Measurements from ENCODE around the gene CFAP74. TPM values are rescaled to one million over a fixed set of nuclear protein-coding genes. Genes with fewer than 3 reads are reported as not detected.

CFAP74 gene
- total and polyA plus RNA-seq, 9 of the 15 experiments (the other 6 are each of a cell fraction or from before 2014, with no cell fraction given): 0.03 to 0.15 (median 0.05) TPM; not detected in 6

DNA sequence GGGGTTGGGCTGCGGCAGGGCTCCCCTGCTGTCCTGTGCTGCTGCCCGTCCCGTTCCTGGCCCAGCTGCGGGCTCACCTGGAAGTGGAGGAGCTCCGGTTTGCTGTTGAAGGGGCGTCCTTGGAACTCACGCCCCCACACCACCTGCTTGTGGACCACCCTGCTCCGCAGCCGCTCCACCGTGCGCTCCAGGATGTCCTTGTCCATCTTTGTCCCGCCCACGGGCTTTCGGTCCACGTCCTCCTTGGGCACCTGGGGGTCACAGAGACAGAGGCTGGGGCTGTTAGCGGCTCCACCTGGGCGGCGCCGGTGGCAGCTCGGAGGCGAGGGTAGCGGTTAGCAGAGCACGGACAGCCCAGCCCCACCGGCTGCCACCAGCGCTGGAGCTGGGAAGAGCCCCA, 38.8 kb downstream of the CFAP74 start (continued):
- TF ChIP-seq, protein P1, sequence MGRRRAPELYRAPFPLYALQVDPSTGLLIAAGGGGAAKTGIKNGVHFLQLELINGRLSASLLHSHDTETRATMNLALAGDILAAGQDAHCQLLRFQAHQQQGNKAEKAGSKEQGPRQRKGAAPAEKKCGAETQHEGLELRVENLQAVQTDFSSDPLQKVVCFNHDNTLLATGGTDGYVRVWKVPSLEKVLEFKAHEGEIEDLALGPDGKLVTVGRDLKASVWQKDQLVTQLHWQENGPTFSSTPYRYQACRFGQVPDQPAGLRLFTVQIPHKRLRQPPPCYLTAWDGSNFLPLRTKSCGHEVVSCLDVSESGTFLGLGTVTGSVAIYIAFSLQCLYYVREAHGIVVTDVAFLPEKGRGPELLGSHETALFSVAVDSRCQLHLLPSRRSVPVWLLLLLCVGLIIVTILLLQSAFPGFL (CRISPR knock-in tag; IDR thresholded peaks at IDR 0.05): no peak
- no peak for TF ChIP-seq TEAD4 (IDR thresholded peaks at IDR 0.05; ENCODE audit: low read length)
- TF ChIP-seq TEAD4 (CRISPR knock-in tag; IDR thresholded peaks at IDR 0.05; ENCODE audit: borderline replicate concordance): no peak
- no peak for TF ChIP-seq MIER1 (IDR thresholded peaks at IDR 0.05; ENCODE audit: low read depth)
- no peak for TF ChIP-seq NR1H2 (CRISPR knock-in tag; IDR thresholded peaks at IDR 0.05)
- no peak for TF ChIP-seq ZNF184 (CRISPR knock-in tag; IDR thresholded peaks at IDR 0.05)
- TF ChIP-seq, protein P2, sequence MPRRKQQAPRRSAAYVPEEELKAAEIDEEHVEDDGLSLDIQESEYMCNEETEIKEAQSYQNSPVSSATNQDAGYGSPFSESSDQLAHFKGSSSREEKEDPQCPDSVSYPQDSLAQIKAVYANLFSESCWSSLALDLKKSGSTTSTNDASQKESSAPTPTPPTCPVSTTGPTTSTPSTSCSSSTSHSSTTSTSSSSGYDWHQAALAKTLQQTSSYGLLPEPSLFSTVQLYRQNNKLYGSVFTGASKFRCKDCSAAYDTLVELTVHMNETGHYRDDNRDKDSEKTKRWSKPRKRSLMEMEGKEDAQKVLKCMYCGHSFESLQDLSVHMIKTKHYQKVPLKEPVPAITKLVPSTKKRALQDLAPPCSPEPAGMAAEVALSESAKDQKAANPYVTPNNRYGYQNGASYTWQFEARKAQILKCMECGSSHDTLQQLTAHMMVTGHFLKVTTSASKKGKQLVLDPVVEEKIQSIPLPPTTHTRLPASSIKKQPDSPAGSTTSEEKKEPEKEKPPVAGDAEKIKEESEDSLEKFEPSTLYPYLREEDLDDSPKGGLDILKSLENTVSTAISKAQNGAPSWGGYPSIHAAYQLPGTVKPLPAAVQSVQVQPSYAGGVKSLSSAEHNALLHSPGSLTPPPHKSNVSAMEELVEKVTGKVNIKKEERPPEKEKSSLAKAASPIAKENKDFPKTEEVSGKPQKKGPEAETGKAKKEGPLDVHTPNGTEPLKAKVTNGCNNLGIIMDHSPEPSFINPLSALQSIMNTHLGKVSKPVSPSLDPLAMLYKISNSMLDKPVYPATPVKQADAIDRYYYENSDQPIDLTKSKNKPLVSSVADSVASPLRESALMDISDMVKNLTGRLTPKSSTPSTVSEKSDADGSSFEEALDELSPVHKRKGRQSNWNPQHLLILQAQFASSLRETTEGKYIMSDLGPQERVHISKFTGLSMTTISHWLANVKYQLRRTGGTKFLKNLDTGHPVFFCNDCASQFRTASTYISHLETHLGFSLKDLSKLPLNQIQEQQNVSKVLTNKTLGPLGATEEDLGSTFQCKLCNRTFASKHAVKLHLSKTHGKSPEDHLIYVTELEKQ (CRISPR knock-in tag; IDR thresholded peaks at IDR 0.05): no peak
- TF ChIP-seq TEAD2 (tag; IDR thresholded peaks at IDR 0.05): no peak
- no peak for TF ChIP-seq E2F3 (CRISPR knock-in tag; IDR thresholded peaks at IDR 0.05)
- TF ChIP-seq SP2 (IDR thresholded peaks at IDR 0.05; ENCODE audit: extremely low read depth, low read depth, low read length, poor library complexity, severe bottlenecking): no peak
